ENCODE data around the gene DACT1. TPM values are rescaled to one million over a fixed set of nuclear protein-coding genes. Genes with fewer than 3 reads are reported as not detected.

DACT1 gene
- total and polyA plus RNA-seq, 2 of the 13 experiments (the other 11 are each of a cell fraction or from before 2014, with no cell fraction given) = 0.01 TPM; not detected in 1

DNA sequence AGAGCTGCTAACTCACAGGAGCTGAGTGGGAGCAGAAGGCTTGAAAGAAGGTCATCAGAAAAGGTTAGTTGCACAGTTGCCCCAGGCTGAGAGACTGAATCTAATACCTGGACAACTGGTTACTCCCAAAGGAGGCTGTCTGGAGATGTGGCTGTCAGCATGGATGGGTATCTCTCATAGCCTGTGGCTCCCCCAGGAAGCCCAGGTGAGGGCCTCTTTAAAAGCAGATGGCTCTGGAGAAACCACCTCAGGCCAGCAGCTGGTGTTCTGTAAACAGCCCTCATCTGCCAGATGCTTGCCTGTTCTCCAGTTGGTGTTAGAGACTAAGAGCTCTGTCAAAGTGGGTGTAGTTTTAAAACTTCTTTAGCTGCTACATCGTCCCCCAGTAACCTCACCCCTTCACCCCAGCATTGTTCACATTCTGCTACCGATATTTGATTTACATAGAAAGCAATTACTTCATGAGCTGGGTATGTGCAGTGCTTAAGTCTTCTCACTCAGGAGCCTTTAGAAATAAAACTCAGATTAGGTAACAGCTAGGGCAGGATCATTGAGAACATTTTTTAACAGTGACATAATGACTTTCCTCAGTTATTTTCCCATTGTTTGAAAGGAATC lies 25.8 kb downstream of the DACT1 start:
- in situ Hi-C loops (cut with HindIII; ENCODE audit: extremely low pct_ligation_motif_present, low pct_unique_long_range_greater_than_20kb) (no loop called here), intact Hi-C loops (cut with micrococcal nuclease; ENCODE audit: unreplicated experiment) (no loop called here)
- Histone ChIP-seq H3K4me2 (ENCODE audit: low read depth, low read length) (no peak overlapping the region), H4K20me1 (ENCODE audit: insufficient read depth, low read length) (no peaks in the 10 kb centered on the region), H3K27me3 (ENCODE audit: control insufficient read depth in 1 of 2, insufficient read depth in 2 of 2, low read length in 2 of 2) (no peaks in the 10 kb centered on the region), H3K9ac (ENCODE audit: insufficient read depth, low read depth, low read length) (no peak overlapping the region), H3K4me3 (replicated peaks in 1 of 3; ENCODE audit: insufficient read depth in 1 of 3, low read depth in 2 of 3, low read length in 3 of 3) (no peak overlapping the region), H3K79me2 (ENCODE audit: insufficient read depth, low read length) (no peaks in the 10 kb centered on the region), H3K9me3 (ENCODE audit: low read length) (no peaks in the 10 kb centered on the region), H3K27ac (ENCODE audit: extremely low read length, insufficient read depth, low read length) (no peak overlapping the region), H3K36me3 (replicated peaks in 1 of 2; ENCODE audit: control insufficient read depth in 1 of 2, insufficient read depth in 2 of 2, low read length in 2 of 2) (no peaks in the 10 kb centered on the region), H3K4me1 (ENCODE audit: insufficient read depth, low read length) (no peaks in the 10 kb centered on the region), H2AFZ (ENCODE audit: low read length) (no peak overlapping the region)
- BruUV-seq (replicated peaks) = no TSS peak
- no peak for FAIRE-seq
- no peak for ATAC-seq
- 0% methylated on average over 2 of the region's 2 CpGs for whole genome bisulfite sequencing (ENCODE audit: low lambda C conversion rate)
- no peak for DNase-seq (ENCODE audit: low spot score)
- POLR2A ChIA-PET = no interaction called here
- TF ChIP-seq HOXD1 (CRISPR knock-in tag; IDR thresholded peaks at IDR 0.05) (no peak), ZNF720 (CRISPR knock-in tag; IDR thresholded peaks at IDR 0.05) (no peak), ZNF562 (CRISPR knock-in tag; IDR thresholded peaks at IDR 0.05; ENCODE audit: borderline replicate concordance) (no peak), KDM1A (CRISPR knock-in tag; IDR thresholded peaks at IDR 0.05) (no peak), KDM5B (CRISPR knock-in tag; IDR thresholded peaks at IDR 0.05; ENCODE audit: borderline replicate concordance) (no peak)
- TF ChIP-seq, protein P1, sequence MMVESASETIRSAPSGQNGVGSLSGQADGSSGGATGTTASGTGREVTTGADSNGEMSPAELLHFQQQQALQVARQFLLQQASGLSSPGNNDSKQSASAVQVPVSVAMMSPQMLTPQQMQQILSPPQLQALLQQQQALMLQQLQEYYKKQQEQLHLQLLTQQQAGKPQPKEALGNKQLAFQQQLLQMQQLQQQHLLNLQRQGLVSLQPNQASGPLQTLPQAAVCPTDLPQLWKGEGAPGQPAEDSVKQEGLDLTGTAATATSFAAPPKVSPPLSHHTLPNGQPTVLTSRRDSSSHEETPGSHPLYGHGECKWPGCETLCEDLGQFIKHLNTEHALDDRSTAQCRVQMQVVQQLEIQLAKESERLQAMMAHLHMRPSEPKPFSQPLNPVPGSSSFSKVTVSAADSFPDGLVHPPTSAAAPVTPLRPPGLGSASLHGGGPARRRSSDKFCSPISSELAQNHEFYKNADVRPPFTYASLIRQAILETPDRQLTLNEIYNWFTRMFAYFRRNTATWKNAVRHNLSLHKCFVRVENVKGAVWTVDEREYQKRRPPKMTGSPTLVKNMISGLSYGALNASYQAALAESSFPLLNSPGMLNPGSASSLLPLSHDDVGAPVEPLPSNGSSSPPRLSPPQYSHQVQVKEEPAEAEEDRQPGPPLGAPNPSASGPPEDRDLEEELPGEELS (CRISPR knock-in tag; IDR thresholded peaks at IDR 0.05) = no peak
- TF ChIP-seq, protein P2, sequence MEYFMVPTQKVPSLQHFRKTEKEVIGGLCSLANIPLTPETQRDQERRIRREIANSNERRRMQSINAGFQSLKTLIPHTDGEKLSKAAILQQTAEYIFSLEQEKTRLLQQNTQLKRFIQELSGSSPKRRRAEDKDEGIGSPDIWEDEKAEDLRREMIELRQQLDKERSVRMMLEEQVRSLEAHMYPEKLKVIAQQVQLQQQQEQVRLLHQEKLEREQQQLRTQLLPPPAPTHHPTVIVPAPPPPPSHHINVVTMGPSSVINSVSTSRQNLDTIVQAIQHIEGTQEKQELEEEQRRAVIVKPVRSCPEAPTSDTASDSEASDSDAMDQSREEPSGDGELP (IDR thresholded peaks at IDR 0.05; ENCODE audit: borderline replicate concordance, low read depth) = no peak
- CTCF ChIA-PET (ENCODE audit: low intra/inter-chr PET ratio, low total read pairs) = no interaction called here

Measured in HepG2 (cell line).